HCT116 (cell line): Measurements from ENCODE around the gene ACSS2. TPM values are rescaled to one million over a fixed set of nuclear protein-coding genes. Genes with fewer than 3 reads are reported as not detected.

Experiments
- ATAC-seq: fragments of 200-7000 bp; cut with Tn5 transposase; 2 replicates; pipeline ENCODE4 v1.9.1; 2020; ENCODE audit warnings: mild to moderate bottlenecking, moderate library complexity
- BruUV-seq: library from RNA; stranded (reverse); fragments of 400-500 nt; replicated peaks from 2 replicates; lab custom pipeline; 2021; lab: Mats Ljungman, UMichigan
- CTCF ChIA-PET: fragments of 300-600 bp; sonication (Branson Sonifier 250); formaldehyde crosslinking; loops from one replicate; lab custom pipeline; 2021; ENCODE audit warnings: antibody characterized with exemption; lab: Charles Lee
- POLR2A ChIA-PET: fragments of 300-600, 350-600 bp; sonication (Branson Sonifier 250); formaldehyde crosslinking; loops from one replicate; lab custom pipeline; 2021; ENCODE audit warnings: antibody characterized with exemption; lab: Charles Lee
- RAD21 ChIA-PET, 2 experiments: fragments of 300-600 bp; sonication (Branson Sonifier 250); formaldehyde crosslinking; loops; one replicate each; lab custom pipeline; 2023; ENCODE audit warnings: low total read pairs in 2 of 2; ENCODE audit not compliant: uncharacterized antibody in 2 of 2, unreplicated experiment in 2 of 2, low non-redundant PET in 1 of 2; lab: Charles Lee
- DNase-seq: peaks from one replicate; pipeline ENCODE4 v3.0.0-alpha.2; 2010; ENCODE audit warnings: low read depth, low spot score
- H2AFZ ChIP-seq: fragments of 200-600 bp; shearing (Covaris generic), sonication (generic); 2 replicates; pipeline ENCODE4 v1.6.1; 2017; ENCODE audit warnings: low read depth, mixed run types, mixed read lengths, antibody characterized with exemption, low read length; ENCODE audit not compliant: poor library complexity, severe bottlenecking
- H3K27ac ChIP-seq: 2 replicates; pipeline ENCODE4 v1.5.1; 2012; ENCODE audit warnings: low read depth, low read length
- H3K27me3 ChIP-seq: fragments of 200-600 bp; sonication (generic); 2 replicates; pipeline ENCODE4 v1.6.1; 2016; ENCODE audit warnings: mixed run types, low read length, mixed read lengths; ENCODE audit not compliant: insufficient read depth
- H3K36me3 ChIP-seq, 2 experiments: fragments of 200-500 bp in 1 of 2; fragments of 200-600 bp in 1 of 2; sonication (Bioruptor generic) in 1 of 2; sonication (generic) in 1 of 2; 2 replicates each; pipeline versions ENCODE4 v1.5.1 to v1.6.1; 2014 to 2016; ENCODE audit warnings: low read length in 2 of 2, inconsistent platforms in 1 of 2, mixed read lengths in 1 of 2, mixed run types in 1 of 2; ENCODE audit not compliant: insufficient read depth in 2 of 2, control insufficient read depth in 1 of 2
- H3K4me1 ChIP-seq, 2 experiments: fragments of 200-600 bp in 1 of 2; sonication (generic) in 1 of 2; 2 replicates each; pipeline versions ENCODE4 v1.5.1 to v1.6.1; 2012 to 2017; ENCODE audit warnings: low read length in 2 of 2, inconsistent platforms in 1 of 2, mild to moderate bottlenecking in 1 of 2, mixed read lengths in 1 of 2, mixed run types in 1 of 2, moderate library complexity in 1 of 2; ENCODE audit not compliant: insufficient read depth in 2 of 2, control insufficient read depth in 1 of 2
- H3K4me2 ChIP-seq: fragments of 200-600 bp; sonication (generic); 2 replicates; pipeline ENCODE4 v1.6.1; 2017; ENCODE audit warnings: mixed run types, low read length, mixed read lengths
- H3K4me3 ChIP-seq, 2 experiments: fragments of 200-600 bp in 1 of 2; sonication (generic) in 1 of 2; replicated peaks in 1 of 2; 2 replicates each; pipeline ENCODE4 v1.5.1; 2011 to 2016; ENCODE audit warnings: low read length in 2 of 2, control low read depth in 1 of 2, low read depth in 1 of 2, mild to moderate bottlenecking in 1 of 2, mixed read lengths in 1 of 2, mixed run types in 1 of 2
- H3K79me2 ChIP-seq: fragments of 200-600 bp; sonication (generic); 2 replicates; pipeline ENCODE4 v1.6.1; 2017; ENCODE audit warnings: mild to moderate bottlenecking, mixed run types, low read length, moderate library complexity, mixed read lengths; ENCODE audit not compliant: insufficient read depth
- H3K9ac ChIP-seq: fragments of 200-600 bp; sonication (generic); 2 replicates; pipeline ENCODE4 v1.6.1; 2016; ENCODE audit warnings: low read length, mixed read lengths
- H3K9me2 ChIP-seq: fragments of 200-600 bp; sonication (generic), shearing (Covaris generic); 2 replicates; pipeline ENCODE4 v1.6.1; 2017; ENCODE audit warnings: mixed run types, mild to moderate bottlenecking, moderate library complexity; ENCODE audit not compliant: insufficient read depth
- H3K9me3 ChIP-seq, 2 experiments: fragments of 200-500 bp in 1 of 2; fragments of 200-600 bp in 1 of 2; sonication (Bioruptor generic) in 1 of 2; sonication (generic) in 1 of 2; 2 replicates each; pipeline ENCODE4 v1.6.1; 2014 to 2017; ENCODE audit warnings: low read length in 2 of 2, mixed read lengths in 2 of 2, inconsistent platforms in 1 of 2, low read depth in 1 of 2, mild to moderate bottlenecking in 1 of 2, mixed run types in 1 of 2, moderate library complexity in 1 of 2; ENCODE audit not compliant: control insufficient read depth in 1 of 2, insufficient read depth in 1 of 2
- H4K20me1 ChIP-seq: fragments of 200-600 bp; sonication (generic), shearing (Covaris generic); 2 replicates; pipeline ENCODE4 v1.6.1; 2017; ENCODE audit warnings: mixed run types, mild to moderate bottlenecking, moderate library complexity; ENCODE audit not compliant: insufficient read depth
- CBX3 ChIP-seq: IDR thresholded peaks from 2 replicates; pipeline ENCODE4 v1.6.1; 2012; ENCODE audit warnings: low read depth
- CEBPB ChIP-seq: IDR thresholded peaks from 2 replicates; pipeline ENCODE4 v1.6.1; 2012; ENCODE audit warnings: low read depth
- CTCF ChIP-seq, 3 experiments: fragments of 200-600 bp in 1 of 3; sonication (generic) in 1 of 3; IDR thresholded peaks in 2 of 3; conservative IDR thresholded peaks in 1 of 3; 2 replicates each; pipeline ENCODE4 v1.5.1; 2012 to 2017; ENCODE audit warnings: low read depth in 2 of 3, low read length in 2 of 3, antibody characterized with exemption in 1 of 3, borderline replicate concordance in 1 of 3, control low read depth in 1 of 3, mild to moderate bottlenecking in 1 of 3, mixed read lengths in 1 of 3, mixed run types in 1 of 3, moderate library complexity in 1 of 3; ENCODE audit not compliant: insufficient read depth in 1 of 3
- ELF1 ChIP-seq: IDR thresholded peaks from 2 replicates; pipeline ENCODE4 v1.6.1; 2012; ENCODE audit warnings: low read depth, borderline replicate concordance
- EZH2 ChIP-seq: fragments of 200-600 bp; sonication (generic); IDR thresholded peaks from 2 replicates; pipeline ENCODE4 v1.6.1; 2017; ENCODE audit warnings: antibody characterized with exemption, mixed run types
- EZH2phosphoT487 ChIP-seq: fragments of 200-600 bp; IDR thresholded peaks from 2 replicates; pipeline ENCODE4 v1.6.1; 2018; ENCODE audit warnings: antibody characterized with exemption, borderline replicate concordance
- FOSL1 ChIP-seq: IDR thresholded peaks from 2 replicates; pipeline ENCODE4 v1.6.1; 2012; ENCODE audit warnings: low read depth
- JUND ChIP-seq: IDR thresholded peaks from 2 replicates; pipeline ENCODE4 v1.6.1; 2012
- POLR2A ChIP-seq: IDR thresholded peaks from 2 replicates; pipeline ENCODE4 v1.7.0; 2011; ENCODE audit warnings: borderline replicate concordance; ENCODE audit not compliant: insufficient read depth, insufficient read length; ENCODE audit errors: extremely low read depth
- REST ChIP-seq: IDR thresholded peaks from 2 replicates; pipeline ENCODE4 v1.6.1; 2012; ENCODE audit warnings: low read depth
- SP1 ChIP-seq: IDR thresholded peaks from 2 replicates; pipeline ENCODE4 v1.6.1; 2012; ENCODE audit warnings: low read depth
- TCF7L2 ChIP-seq: IDR thresholded peaks from 2 replicates; pipeline ENCODE4 v1.7.0; 2011; ENCODE audit warnings: borderline replicate concordance, inconsistent platforms; ENCODE audit not compliant: insufficient read depth, insufficient read length; ENCODE audit errors: extremely low read depth
- YY1 ChIP-seq: IDR thresholded peaks from 2 replicates; pipeline ENCODE4 v1.6.1; 2011; ENCODE audit warnings: low read length, low read depth, moderate library complexity, mild to moderate bottlenecking; ENCODE audit not compliant: insufficient replicate concordance; ENCODE audit errors: extremely low read depth
- ZNF274 ChIP-seq: fragments of 200-500 bp; sonication (Bioruptor generic); IDR thresholded peaks from 2 replicates; pipeline ENCODE4 v1.6.1; 2014; ENCODE audit warnings: mild to moderate bottlenecking, low read depth, low read length, inconsistent platforms
- intact Hi-C: fragments of 100-400 bp; cut with micrococcal nuclease; formaldehyde crosslinking; loops from 2 replicates; pipeline ENCODE4 v1.10.0; 2022
- total RNA-seq: library from RNA; stranded (reverse); gene quantifications from one replicate; pipeline ENCODE4 v1.2.1, GENCODE V29; 2021; ENCODE audit not compliant: unreplicated experiment

ACSS2 gene
- total RNA-seq, 1 experiment from 2014 or later: 71.7 TPM

- no peak overlapping the region for H3K4me3 ChIP-seq
- no TSS peak for BruUV-seq
- H3K4me2 ChIP-seq: no peak overlapping the region
- ATAC-seq (no peak), DNase-seq (no peak)
- H3K9me2 ChIP-seq: no peaks in the 10 kb centered on the region
- H3K4me1 ChIP-seq: no peaks in the 10 kb centered on the region
- no peaks in the 10 kb centered on the region for H3K79me2 ChIP-seq
- H4K20me1 ChIP-seq: no peaks in the 10 kb centered on the region
- no peaks in the 10 kb centered on the region for H3K27me3 ChIP-seq
- intact Hi-C loops: no loop called here
- ChIA-PET RAD21 (no interaction called here), CTCF (no interaction called here), POLR2A (no interaction called here)
- peaks cover 25 to 57% of the 10 kb centered on the region in 2 experiments for H3K36me3 ChIP-seq
- no peak overlapping the region for H3K27ac ChIP-seq
- H2AFZ ChIP-seq: no peak overlapping the region
- TF ChIP-seq JUND (no peak), FOSL1 (no peak), YY1 (no peak), POLR2A (no peak), EZH2phosphoT487 (no peak), EZH2 (no peak), REST (no peak), ZNF274 (no peak), CTCF (IDR thresholded peaks at IDR 0.05 in 2 of 3, conservative IDR thresholded peaks at IDR 0.05 in 1 of 3; ENCODE audit: borderline replicate concordance in 1 of 3, insufficient read depth in 1 of 3, low read depth in 2 of 3, low read length in 2 of 3) (no peak), TCF7L2 (no peak), SP1 (no peak), CEBPB (no peak), CBX3 (no peak), ELF1 (no peak)
- no peak overlapping the region for H3K9ac ChIP-seq
- H3K9me3 ChIP-seq: no peaks in the 10 kb centered on the region
Measured at GRCh38 chr20:34946661-34947060, 70.2 kb downstream of the ACSS2 start.
